Stimulated activated CD4-positive, alpha-beta T cell treated with anti-CD3 and anti-CD28 coated beads, TNF-alpha, amount 100 ng/mL, for 24 hours (primary cell): ENCODE measurements around the gene S100A5.
A peak's percentile ranks its signal among the peaks of the same experiment; 100 is the strongest.

ENCODE experiments used
- DNase-seq, 3 experiments: peaks; one replicate each; pipeline ENCODE4 v3.0.0-alpha.2; 2020; ENCODE audit warnings: low read depth in 3 of 3

The S100A5 gene

DNA sequence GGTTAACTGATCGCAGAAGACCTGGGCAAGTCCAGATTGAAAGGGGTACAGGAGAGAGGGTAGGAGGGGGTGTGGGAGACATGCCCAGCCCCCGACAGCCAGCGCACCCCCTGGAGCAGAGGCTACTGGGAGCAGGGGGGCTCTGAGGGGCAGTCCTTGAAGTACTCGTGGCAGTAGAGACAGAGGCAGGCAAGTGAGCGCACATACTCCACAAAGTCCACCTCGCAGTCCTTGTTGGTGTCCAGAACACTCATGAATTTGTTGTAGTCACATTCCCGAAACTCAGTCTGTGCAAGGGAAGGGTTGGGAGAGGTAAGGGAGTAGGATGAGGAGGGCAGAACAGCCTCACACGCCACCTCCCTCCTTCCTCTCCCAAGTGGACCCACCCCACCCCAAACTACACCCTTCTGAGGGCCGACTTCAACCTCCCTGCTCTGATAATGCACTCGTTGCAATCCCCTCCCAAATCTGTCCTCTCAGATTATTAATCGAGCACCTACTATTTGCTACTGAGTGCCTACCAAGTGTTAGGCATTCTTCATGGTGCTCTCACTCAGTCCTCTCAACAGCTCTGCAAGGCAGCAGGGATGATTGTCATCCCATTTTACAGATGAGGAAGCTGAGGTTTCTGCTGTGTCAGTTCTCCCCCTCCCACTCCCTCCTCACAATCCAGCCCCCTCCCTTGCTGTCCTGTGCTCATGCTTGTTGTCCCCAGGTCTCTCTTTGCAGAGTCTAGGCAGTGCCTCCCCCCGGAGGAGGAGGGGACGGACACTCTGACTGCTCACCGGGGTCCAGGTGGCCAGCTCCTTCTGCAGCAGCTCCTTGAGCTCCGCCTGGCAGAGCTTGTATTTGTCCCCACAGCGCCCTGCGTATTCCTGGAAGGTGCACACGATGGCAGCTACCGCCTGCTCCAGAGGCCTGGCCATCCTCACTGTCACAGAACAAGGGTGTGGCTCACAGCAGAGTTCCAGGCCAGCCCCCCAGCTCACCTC lies 7.1 kb upstream of the S100A5 start:
- DNase-seq = no peak

DNA sequence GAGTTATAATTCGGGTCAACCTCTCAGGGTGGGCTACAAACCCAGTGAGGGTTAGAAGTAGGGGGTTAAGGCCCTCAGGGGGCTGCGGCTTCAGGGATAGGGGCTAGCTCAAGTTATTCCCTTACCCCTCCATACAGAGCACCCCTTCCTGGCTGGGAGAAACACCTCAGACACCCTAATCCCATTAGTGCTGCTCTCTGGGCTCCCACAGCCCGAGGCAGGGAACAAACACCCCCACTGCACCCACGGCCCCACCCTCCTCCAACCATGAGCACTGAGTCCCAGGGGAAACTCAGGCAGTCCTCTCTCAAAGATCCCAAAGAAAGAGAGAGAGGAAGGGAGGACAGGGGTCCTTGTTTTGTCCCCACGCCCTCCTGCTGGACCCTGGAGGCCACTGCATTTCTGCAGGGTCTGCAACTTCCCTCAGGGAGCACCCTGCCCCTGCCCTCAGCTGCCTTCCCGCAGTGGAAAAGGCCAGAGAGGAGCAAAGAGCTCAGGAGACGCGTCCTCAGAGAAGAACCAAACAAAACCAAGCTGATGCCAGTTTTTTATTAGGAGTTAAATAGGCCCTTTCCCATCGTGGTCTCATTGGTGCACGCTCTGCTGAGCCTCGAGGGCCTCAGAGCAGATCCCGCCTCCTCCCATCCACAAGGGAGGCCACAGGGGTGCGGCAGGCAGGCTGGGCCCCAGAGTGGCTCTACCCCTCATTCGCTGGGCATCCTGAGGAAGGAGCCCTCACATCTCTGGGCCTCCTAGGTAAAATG lies 6.2 kb upstream of the S100A5 start:
- DNase-seq = no peak

- no peak for DNase-seq
These were observed 5.6 kb upstream of the S100A5 start for GRCh38 chr1:153546371-153546770.

DNA sequence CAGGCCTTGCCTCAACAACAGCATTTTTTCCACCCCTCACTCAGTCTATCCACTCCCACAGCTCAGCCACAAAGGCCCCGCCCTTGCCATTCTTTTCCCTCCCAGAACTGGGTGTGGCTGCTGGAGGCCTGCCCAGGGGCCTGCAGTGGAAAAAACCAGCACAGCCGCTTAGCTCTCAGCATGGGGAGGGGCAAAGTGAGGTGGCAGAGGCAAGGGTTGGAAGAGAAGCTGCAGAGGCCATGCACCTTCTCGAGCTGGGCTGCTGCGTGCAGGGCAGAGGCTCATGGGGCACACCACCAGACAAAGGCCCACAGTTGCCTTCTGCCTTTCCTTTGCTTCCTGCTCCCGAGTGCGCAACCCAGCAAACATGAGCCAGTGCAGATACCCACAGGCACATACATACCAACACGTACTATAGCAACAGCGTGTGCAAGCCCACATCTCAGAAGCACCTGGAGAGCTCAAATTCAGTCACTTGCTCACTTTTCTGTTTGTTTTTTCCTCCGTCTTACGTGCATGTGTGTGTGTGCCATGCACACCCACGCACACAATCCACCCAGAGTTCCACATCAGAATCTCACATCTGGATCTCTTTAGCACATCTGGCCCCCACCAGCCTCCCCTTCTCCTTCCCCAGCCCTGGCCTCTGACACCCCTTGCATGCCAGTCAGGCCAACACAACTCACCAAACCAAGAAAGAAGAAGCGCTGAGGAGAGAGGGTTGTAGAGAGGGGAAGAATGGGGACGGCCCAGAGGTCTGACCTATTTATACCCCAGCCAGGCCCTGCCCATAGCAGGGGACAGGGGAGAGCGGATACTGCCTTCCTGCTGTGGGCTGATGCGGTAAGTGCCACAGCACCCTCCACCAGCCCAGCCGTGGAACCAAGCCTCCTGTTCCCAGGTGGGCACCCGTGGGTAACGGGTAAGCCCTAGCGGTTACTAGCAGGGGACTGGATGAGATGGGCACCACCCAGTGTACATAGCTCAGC lies 4.6 kb upstream of the S100A5 start, which contains the start of gene S100A4:
Gene S100A4, minus strand, starts transcription at position 740 of the 989 bp plus-strand sequence. CDS start 1,012 bp downstream, outside the sequence.
- peak; percentile 90 to 96 (median 90) for DNase-seq

DNA sequence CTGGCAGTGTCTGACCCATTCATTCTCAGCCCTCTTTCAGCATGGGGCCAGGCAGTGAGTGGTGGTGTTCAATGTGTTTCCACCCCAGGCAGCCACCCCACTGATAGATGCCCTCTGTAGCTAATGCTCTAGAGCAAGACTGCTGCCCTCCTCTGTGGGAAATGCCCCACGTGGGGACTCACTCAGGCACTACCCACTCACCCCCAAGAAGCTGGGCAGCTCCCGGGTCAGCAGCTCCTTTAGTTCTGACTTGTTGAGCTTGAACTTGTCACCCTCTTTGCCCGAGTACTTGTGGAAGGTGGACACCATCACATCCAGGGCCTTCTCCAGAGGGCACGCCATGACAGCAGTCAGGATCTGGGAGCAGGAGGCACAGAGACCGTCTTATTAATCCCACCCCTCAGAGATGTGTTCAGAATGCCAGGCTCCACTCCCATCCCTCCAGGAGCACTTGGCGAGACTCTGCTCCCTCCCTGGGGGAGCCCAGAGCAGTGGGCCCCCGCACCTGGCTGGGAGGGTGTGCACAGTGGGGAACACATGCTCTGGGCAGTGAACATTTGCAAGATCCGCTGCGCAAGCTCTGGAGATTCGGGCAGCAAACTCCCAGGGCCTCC lies 3.8 kb upstream of the S100A5 start:
- DNase-seq = no peak

GRCh38 chr1:153543736-153544135 lies 3.0 kb upstream of the S100A5 start:
- no peak for DNase-seq

DNA sequence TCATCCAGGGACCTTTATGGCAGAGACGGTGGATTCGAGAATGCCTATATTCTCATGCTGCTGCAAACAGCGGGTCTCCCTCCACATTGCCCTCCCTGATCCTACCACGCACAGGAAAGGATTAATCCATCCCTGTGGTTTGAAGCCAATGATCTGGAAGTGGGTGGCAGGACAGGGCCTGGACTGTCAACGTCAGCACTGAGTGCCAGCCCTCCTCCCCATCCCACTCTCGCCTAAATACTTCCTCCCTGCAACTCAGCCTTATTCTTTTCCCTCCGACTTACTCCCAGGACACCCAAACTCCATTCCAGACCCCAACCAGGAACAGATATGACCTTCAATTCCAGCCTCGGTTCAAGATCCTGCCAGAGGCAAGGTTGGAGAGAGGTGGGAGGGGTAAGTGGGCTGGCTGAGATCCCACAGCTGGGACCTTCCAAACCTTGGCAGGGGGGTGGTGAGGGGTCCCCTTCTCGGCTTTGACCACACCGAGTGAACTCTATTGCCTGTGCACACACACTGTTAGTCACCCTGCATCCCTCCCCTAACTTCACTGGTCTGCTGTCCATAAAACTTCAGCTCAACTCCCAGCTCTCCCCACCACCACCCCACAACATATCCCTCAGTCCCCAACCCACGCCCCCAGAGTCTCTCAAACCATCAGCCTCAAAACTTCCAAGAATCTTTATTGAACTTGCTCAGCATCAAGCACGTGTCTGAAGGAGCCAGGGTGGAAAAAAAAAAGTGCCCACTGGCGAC lies 2.4 kb upstream of the S100A5 start:
- no peak for DNase-seq

GRCh38 chr1:153541641-153542590 lies 1.2 kb upstream of the S100A5 start:
- no peak for DNase-seq

DNA sequence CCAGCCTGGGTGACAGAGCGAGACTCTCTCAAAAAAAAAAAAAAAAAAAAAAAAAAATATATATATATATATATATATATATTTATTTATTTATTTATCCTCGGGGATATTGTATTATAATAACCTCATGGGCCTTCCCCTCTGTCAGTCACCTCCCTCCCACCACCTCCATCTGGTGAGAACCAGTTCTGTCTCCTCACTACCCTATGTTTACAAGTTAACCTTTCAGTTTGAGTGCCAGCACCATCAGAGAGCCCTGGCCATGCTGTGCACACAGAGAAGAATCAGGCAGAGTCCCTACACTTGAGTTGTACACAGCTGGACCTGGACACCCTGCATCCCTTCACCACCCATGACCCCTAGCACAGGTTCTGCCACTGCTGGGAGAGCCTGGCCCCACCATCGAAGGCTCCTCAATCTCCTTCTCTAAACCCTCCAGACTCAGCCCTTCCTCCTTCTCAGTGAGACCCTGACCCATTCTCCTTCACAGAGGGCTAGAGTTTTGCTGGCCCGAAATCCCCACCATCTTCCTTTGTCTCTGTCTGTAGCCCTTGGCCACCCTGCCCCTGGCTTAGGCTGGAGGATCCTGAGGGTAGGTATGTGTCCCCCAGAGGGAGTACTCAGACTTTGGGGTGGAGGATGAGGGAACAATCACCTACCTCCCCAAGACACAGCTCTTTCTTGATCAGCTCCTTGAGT lies 1.2 kb downstream of the S100A5 start:
- no peak for DNase-seq

DNA sequence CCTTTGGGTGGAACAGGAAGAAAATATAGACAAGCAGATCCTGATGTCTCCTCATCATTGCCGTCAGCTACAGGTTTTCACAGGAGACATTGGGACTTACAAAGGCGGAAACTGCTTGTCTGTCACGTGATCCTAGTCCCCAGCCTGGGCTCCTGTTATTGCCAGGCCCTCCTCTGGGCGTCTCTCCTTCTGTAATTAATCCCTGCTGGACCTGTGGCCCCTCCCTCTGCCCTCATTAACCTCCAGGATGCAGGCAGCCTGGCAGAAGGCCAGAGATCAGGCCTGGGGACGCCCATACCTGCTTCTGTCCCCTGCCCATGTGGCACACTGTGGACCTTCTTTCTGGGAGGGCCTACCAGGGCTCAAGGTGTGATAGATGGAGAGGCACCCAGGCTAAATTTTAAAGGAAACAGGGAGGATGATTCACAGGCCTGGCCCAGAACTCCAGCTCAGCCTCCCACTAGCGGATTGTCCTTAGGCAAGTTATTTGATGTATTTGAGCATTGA lies 2.4 kb downstream of the S100A5 start:
- no peak for DNase-seq

DNA sequence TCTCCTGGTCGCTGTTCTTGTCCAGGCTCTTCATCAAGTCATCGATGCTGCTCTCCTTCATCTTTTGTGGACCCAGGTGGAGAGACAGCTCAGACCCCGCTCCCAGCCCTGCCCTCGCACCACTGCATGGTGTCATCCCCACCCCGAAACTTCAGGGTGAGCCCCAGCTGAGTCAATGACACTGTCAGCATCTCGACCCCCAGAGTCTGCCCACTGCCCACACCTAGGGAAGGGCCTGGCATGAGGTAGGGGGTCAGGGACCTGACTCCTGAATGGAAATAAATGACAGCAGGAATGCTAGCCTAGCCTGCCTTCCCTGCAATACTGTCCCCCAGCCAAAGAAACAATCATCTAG lies 3.4 kb downstream of the S100A5 start:
- no peak for DNase-seq

- DNase-seq = no peak
These were observed 3.9 kb downstream of the S100A5 start for GRCh38 chr1:153536671-153537375.

DNA sequence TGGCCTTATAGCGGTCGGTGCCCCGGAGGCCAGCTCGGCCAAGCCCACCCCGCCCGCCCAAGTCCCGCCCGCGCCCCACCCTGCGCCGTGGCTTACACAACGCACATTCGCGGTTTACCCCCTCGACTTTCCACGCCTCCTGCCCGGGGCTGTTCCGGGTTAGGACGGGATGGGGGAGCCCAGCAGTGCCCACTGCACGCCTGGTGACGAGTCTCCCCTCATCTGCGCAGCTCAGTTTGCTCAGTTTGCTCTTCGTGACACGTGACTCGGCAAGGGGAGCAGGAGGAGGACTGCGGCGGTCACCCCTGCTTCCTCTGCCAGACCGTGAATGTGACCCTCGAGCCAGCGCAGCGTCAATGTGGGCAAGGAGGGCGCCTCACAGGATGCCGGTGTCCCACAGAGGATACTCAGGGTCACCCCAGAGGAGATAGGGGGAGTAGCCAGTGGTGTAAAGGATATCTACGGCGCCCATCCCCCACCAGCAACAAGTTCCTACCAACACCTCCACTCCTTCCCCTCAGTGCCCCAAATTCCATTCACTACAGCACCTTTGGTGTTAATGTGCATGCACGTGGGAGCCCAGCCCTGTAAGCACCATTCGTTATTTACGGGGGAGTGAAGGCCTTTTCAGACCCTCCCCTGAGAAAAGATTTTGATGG lies 4.6 kb downstream of the S100A5 start:
- DNase-seq = peak; percentile 68 to 81 (median 75)

DNA sequence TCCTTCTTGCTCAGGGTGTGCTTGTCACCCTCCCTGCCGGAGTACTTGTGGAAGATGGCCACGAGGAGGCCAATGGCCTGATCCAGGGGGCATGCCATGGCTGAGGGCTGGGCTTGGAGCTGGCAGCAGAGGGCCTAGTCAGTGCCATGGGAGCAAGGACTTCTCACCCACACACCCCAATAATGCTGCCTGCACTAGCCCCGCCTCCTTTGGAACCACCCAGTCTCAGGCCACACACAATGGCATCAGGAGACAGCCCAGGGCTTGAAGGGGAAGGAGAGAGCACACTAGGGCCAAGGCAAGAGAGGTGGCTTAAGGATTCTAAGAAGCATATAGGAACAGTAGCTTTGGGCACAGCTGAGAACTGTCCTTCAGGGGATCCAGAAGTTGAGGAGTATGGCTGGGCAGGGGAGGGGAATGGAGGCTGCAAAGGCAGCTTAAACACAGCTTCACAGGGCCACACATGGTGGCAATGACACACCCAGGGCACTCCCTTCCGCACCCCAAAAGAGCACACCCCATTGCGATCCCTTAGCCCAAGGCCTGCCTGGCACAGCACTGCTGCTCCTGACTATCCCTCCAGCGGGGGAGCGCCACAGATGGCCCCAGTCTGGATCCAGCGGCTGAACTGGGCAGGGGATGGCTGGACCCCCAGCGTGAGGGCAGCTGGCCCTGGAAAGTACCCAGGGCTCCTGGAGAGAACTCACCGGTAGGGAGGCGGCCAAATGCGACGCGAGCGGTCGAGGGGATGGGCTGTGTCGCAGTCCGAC lies 5.3 kb downstream of the S100A5 start, which contains the start of gene S100A6:
Gene S100A6, minus strand, starts transcription at position 750 of the 770 bp plus-strand sequence. Its CDS starts 652 bp downstream, at position 98.
- DNase-seq = peak in 1 of 3 experiments; percentile 58

- DNase-seq = no peak
These were observed 5.9 kb downstream of the S100A5 start for GRCh38 chr1:153534925-153535241.

DNA sequence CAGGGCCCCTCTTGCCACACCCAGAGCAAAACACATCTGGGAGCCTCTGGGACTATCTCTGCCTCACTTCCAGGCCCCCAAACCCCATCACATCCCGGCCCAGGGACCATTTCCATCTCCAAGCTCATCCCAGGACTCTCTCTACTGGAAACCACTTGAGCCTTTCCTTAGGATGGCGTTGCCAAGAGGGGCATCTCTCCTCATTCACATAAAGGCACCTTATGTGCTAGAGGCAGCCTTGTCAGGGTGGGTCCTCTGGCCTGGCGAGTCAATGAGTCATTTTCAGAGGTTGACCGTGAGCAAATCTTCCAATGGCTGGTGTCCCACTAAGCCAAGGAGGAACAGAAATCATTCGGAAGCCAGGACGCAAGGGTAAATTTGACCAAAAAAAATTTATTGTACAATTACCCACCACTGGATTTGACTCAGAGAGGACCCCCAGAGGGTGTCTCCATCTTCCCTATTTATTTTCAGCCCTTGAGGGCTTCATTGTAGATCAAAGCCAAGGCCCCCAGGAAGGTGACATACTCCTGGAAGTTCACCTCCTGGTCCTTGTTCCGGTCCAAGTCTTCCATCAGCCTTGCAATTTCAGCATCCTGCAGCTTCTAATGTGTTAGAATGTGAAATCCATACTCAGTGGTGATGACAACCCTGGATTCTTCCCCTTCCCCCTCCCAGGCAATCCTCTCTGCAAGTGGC lies 6.4 kb downstream of the S100A5 start:
- DNase-seq = no peak
